Common myeloid progenitor, CD34-positive (primary cell): ENCODE measurements around the gene MATN1.

Source experiments
- CTCF ChIA-PET: fragments of 350-600 bp; sonication (Branson Sonifier 250); formaldehyde crosslinking; loops from one replicate; lab custom pipeline; 2021; ENCODE audit warnings: antibody characterized with exemption; lab: Charles Lee
- POLR2A ChIA-PET: fragments of 350-600 bp; sonication (Branson Sonifier 250); formaldehyde crosslinking; loops from one replicate; lab custom pipeline; 2021; ENCODE audit warnings: antibody characterized with exemption; lab: Charles Lee
- DNase-seq, 3 donors: peaks; one replicate each; pipeline versions ENCODE4 v3.0.0 to v3.0.0-alpha.2; 2013
- H3K27ac ChIP-seq, 2 experiments: 1 replicate in 1 of 2; 2 replicates in 1 of 2; pipeline ENCODE4 v1.7.0; 2013; ENCODE audit warnings: inconsistent platforms in 2 of 2, low read length in 2 of 2, mild to moderate bottlenecking in 2 of 2, low read depth in 1 of 2, moderate library complexity in 1 of 2; ENCODE audit not compliant: severe bottlenecking in 2 of 2, insufficient read depth in 1 of 2, poor library complexity in 1 of 2
- H3K27me3 ChIP-seq, 5 experiments: replicated peaks in 2 of 5; 1 replicate in 3 of 5; 2 replicates in 2 of 5; pipeline versions ENCODE4 v1.6.1 to v1.7.0; 2013; ENCODE audit warnings: low read length in 4 of 5, mild to moderate bottlenecking in 2 of 5, moderate library complexity in 2 of 5, inconsistent platforms in 1 of 5; ENCODE audit not compliant: insufficient read depth in 5 of 5, control insufficient read depth in 4 of 5
- H3K36me3 ChIP-seq, 4 experiments: 1 replicate in 2 of 4; 2 replicates in 2 of 4; pipeline versions ENCODE4 v1.6.1 to v1.7.0; 2013; ENCODE audit warnings: low read length in 3 of 4, control low read depth in 1 of 4, mild to moderate bottlenecking in 1 of 4; ENCODE audit not compliant: control insufficient read depth in 4 of 4, insufficient read depth in 4 of 4
- H3K4me1 ChIP-seq, 4 experiments: 1 replicate in 3 of 4; 2 replicates in 1 of 4; pipeline versions ENCODE4 v1.6.1 to v1.7.1; 2013; ENCODE audit warnings: low read length in 3 of 4, mild to moderate bottlenecking in 3 of 4, control low read depth in 1 of 4, inconsistent platforms in 1 of 4, moderate library complexity in 1 of 4; ENCODE audit not compliant: control insufficient read depth in 4 of 4, insufficient read depth in 4 of 4; ENCODE audit errors: control extremely low read depth in 1 of 4
- H3K4me3 ChIP-seq, 7 experiments: 1 replicate in 4 of 7; 2 replicates in 3 of 7; pipeline versions ENCODE4 v1.5.1 to v1.7.0; 2013; ENCODE audit warnings: mild to moderate bottlenecking in 7 of 7, low read length in 6 of 7, moderate library complexity in 6 of 7, inconsistent platforms in 2 of 7, low read depth in 2 of 7, control low read depth in 1 of 7; ENCODE audit not compliant: insufficient read depth in 4 of 7, control insufficient read depth in 1 of 7; ENCODE audit errors: extremely low read depth in 1 of 7
- H3K9me3 ChIP-seq, 5 experiments: 1 replicate in 4 of 5; 2 replicates in 1 of 5; pipeline versions ENCODE4 v1.6.1 to v1.7.1; 2013; ENCODE audit warnings: low read length in 4 of 5, mild to moderate bottlenecking in 2 of 5, inconsistent platforms in 1 of 5, low read depth in 1 of 5, moderate library complexity in 1 of 5; ENCODE audit not compliant: control insufficient read depth in 4 of 5, insufficient read depth in 2 of 5; ENCODE audit errors: control extremely low read depth in 1 of 5
- whole genome bisulfite sequencing: methylation state at CpG from one replicate; pipeline ENCODE4 v1.1.5; 2013; ENCODE audit not compliant: insufficient coverage; 5-methylcytosine and 5-hydroxymethylcytosine counted together

MATN1 gene

DNA sequence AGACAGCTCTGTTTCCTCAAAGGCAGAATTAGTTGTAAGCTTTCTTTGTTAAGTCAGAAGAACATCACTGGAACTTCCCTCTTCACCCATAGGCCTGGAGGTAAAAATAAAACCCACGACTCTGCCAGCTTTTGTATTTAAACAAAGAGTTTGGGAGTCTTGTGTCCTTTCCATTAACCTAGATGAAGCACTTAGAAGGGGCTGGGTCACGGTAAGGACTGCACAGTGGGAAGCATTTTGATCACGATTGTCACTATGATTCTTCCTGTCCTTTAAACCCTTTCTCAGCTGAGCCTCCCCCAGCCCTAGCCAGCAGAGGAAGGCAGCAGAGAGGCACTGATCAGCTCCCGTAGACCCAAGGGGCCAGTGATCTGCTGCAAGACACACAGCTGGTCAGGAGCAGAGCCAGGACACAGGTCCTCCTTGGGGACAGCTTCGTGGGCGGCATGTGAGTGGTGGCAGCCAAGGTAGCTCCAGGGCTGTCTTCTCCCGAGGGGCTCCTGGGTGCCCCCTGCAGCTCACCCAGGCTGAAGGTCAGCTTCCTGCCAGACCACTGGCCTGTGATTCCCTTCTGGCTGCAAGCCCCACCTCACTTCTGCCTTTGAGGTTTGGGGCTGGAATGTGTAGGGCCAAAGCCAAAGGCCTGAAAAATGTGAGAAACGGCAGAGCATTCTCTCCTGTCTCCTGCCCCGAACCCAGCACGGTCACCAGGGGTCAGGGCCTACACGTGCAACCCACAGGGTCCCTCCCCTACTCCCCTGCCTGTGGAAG lies 38.2 kb upstream of the MATN1 start:
- no peak for DNase-seq
- Histone ChIP-seq H3K27ac (peak overlapping the region in 1 of 2 experiments; percentile 62), H3K4me1 (peaks cover 22 to 82% (median 75%) of the 10 kb centered on the region in 4 experiments)

DNA sequence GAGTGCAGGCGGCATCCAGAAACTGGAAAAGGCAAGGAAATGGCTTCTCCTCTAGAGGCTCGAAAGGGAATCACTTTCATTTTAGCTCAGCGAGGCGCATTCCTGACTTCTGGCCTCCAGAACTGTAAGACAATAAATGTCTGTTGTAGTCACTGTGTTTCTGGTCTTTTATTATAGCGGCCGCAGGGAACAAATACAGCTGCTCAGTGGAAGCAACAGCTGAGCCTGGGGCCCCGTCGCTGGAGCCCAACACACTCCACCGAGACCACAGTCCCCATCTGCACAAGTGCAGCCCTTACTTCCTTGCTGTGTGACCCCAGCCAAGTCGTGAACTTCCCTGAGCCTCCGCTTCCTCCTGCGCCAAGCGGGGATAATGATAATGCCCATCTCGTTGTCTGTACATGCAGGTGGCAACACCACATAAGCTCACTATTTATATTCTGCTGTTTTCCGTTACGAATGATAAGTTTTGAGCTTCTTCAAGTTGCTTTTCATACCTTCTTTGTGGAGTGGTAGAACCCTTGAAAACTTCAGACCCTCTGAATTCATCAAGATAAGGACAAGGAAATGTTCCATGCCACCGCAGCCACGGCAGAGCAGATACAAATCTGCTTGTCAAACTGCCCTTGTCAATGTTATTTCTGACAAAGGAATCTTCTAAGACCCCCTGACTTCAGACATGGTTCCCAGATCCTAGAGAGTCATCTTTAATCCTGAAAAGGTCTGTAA lies 37.4 kb upstream of the MATN1 start:
- WGBS = 60% methylated on average over 10 of the region's 18 CpGs
- Histone ChIP-seq H3K27me3 (no peaks in the 10 kb centered on the region), H3K4me3 (no peak overlapping the region), H3K4me1 (peaks cover 28 to 84% (median 78%) of the 10 kb centered on the region in 4 experiments), H3K9me3 (no peaks in the 10 kb centered on the region), H3K36me3 (peaks cover 0 to 5% (median 0%) of the 10 kb centered on the region in 4 experiments), H3K27ac (peak overlapping the region in 1 of 2 experiments; percentile 62)
- ChIA-PET POLR2A (interaction anchor here (0.6 to 0.8 kb wide), 3 partner anchors 14 to 1543 kb away, joined by 3 to 4 read pairs (median 4); no protein-coding TSS in a partner anchor), CTCF (interaction anchor here (1.0 to 13.9 kb wide), 9 partner anchors 7 to 41 kb away, joined by 3 to 152 read pairs (median 13); no protein-coding TSS in a partner anchor)
- peak in 2 of 3 donors; percentile 40 to 57 for DNase-seq

More for the DNA sequence above, 38.2 kb upstream of the MATN1 start:
- H3K4me3 ChIP-seq = no peak overlapping the region
- ChIA-PET POLR2A (interaction anchor here (0.6 to 0.8 kb wide), 3 partner anchors 14 to 1544 kb away, joined by 3 to 4 read pairs (median 4); no protein-coding TSS in a partner anchor), CTCF (interaction anchor here (1.0 to 13.9 kb wide), 9 partner anchors 6 to 42 kb away, joined by 3 to 152 read pairs (median 13); no protein-coding TSS in a partner anchor)
- WGBS = 58% methylated on average over 11 of the region's 11 CpGs
- H3K27me3 ChIP-seq = no peaks in the 10 kb centered on the region
- H3K9me3 ChIP-seq = no peaks in the 10 kb centered on the region
- no peaks in the 10 kb centered on the region for H3K36me3 ChIP-seq

DNA sequence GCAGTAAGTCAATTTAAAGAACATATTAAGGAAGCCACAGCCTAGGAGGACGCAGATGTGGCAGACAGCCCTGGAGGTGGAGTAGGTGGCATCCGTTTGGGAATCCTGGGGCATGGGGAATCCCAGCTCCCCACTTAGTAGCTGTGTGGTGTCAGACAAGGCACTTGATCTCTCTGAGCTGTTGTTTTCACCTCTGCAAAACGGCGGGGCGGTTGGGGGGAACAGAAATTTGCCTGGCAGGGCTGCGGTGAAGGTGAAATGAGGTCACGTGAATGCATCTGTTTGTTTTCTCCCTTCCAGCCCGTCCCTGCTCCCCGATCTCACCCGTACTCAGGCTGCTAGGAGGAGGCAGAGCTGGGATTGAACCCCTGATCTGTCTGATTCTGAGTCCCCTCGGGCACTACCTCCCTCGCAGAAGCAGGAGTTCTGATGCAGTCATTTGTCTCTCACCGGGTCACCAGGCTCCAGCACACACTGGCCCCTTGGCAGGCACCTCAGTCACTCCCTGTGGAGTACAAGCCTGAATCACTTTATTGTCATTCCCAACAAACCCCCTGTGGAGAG lies 36.4 kb upstream of the MATN1 start:
- 98% methylated on average over 12 of the region's 13 CpGs for WGBS
- Histone ChIP-seq H3K4me1 (peaks cover 33 to 90% (median 85%) of the 10 kb centered on the region in 4 experiments), H3K27ac (peak overlapping the region in 1 of 2 experiments; percentile 60), H3K4me3 (no peak overlapping the region), H3K9me3 (no peaks in the 10 kb centered on the region), H3K36me3 (peaks cover 0 to 10% (median 0%) of the 10 kb centered on the region in 4 experiments), H3K27me3 (no peaks in the 10 kb centered on the region)
- CTCF ChIA-PET = interaction anchor here (3.3 to 13.9 kb wide), 3 partner anchors 8 to 19 kb away, joined by 19 to 152 read pairs (median 48); no protein-coding TSS in a partner anchor
- DNase-seq = no peak
- POLR2A ChIA-PET = interaction anchor here (6.4 kb wide), 1 partner anchor 8 kb away, joined by 119 read pairs; no protein-coding TSS in a partner anchor

DNA sequence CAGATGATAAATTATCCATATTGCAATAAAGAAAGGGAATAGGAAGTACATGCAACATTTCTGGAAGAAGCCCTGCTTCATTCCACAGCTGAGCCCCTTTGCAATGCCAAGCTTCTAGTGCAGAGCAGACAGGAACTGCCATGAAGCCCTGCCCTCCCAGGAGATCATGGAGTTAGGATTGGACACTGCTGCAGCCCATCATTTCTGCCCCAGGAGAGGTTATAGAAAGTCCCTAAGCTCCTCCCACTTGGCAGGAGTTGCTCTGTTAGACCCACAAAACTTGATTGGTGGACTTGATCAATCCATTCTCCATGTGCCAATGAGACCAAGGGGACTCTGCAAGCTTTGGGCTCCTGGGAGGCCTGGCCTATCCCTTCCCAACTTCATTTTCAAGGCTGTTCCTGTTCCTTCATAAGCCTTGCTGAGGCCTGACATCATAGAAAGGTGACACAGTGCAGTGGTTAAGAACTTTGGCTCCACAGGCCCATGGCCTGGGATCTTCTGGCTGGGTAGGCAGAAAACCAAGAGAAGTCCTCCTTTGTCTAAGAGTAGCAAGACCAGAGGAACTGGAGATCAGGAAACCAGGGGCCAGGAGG lies 35.5 kb upstream of the MATN1 start:
- Histone ChIP-seq H3K4me1 (peaks cover 41 to 98% (median 91%) of the 10 kb centered on the region in 4 experiments), H3K9me3 (no peaks in the 10 kb centered on the region), H3K27me3 (no peaks in the 10 kb centered on the region), H3K4me3 (no peak overlapping the region), H3K36me3 (peaks cover 0 to 12% (median 0%) of the 10 kb centered on the region in 4 experiments), H3K27ac (peak overlapping the region in 1 of 2 experiments; percentile 99)
- POLR2A ChIA-PET = interaction anchor here (1.2 to 6.4 kb wide), 3 partner anchors 9 to 15 kb away, joined by 3 to 119 read pairs (median 92); no protein-coding TSS in a partner anchor
- CTCF ChIA-PET = interaction anchor here (1.0 to 13.9 kb wide), 8 partner anchors 9 to 39 kb away, joined by 3 to 152 read pairs (median 34); no protein-coding TSS in a partner anchor
- peak in 2 of 3 donors; percentile 58 to 59 for DNase-seq

DNA sequence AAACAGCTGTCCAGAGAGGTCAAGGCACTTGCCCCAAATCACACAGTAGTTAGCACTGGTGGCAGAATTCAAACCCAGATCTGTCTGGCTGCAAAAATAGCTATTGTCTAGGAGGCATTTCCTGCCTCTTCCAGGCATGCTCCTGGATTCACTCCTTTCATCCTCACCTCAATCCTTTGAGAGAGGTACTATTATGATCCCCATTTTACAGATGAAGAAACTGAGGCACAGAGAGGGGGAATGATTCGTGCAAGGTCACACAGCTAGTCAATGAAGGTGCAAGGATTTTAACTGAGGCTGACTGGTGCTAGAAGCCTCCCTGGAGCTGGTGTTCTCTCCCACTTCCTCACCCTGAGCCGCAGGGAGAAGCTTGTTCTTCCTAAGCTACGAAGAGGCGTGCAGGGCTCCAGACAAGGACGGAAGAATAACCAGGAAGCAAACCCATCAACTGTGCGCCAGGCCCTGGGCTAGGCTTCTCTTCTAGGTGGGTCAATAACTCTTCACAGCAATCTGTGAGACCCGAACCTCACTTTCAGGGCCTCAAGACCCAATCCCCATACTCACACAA lies 34.8 kb upstream of the MATN1 start:
- Histone ChIP-seq H3K4me3 (peak overlapping the region in 6 of 7 experiments; percentile 88 to 96 (median 94)), H3K9me3 (no peaks in the 10 kb centered on the region), H3K4me1 (peaks cover 48 to 98% (median 91%) of the 10 kb centered on the region in 4 experiments), H3K27me3 (no peaks in the 10 kb centered on the region), H3K36me3 (peaks cover 0 to 13% (median 0%) of the 10 kb centered on the region in 4 experiments), H3K27ac (peak overlapping the region; percentile 97 to 99)
- DNase-seq = no peak
- 46% methylated on average over 6 of the region's 7 CpGs for WGBS
- CTCF ChIA-PET = interaction anchor here (0.8 to 13.9 kb wide), 10 partner anchors 9 to 38 kb away, joined by 3 to 152 read pairs (median 16); no protein-coding TSS in a partner anchor
- POLR2A ChIA-PET = interaction anchor here (0.7 to 6.4 kb wide), 6 partner anchors 10 to 28 kb away, joined by 3 to 119 read pairs (median 24); no protein-coding TSS in a partner anchor
